K562 (cell line): ENCODE data around the gene ECI2. TPM values are rescaled to one million over a fixed set of nuclear protein-coding genes. Genes with fewer than 3 reads are reported as not detected.
A peak's percentile ranks its signal among the peaks of the same experiment; 100 is the strongest.

ENCODE experiments used
- ATAC-seq: fragments of 200-7000 bp; cut with Tn5 transposase; 3 replicates; pipeline ENCODE4 v1.9.1; 2020; ENCODE audit warnings: moderate library complexity
- BruUV-seq: library from RNA; stranded (reverse); fragments of 400-500 nt; replicated peaks from 2 replicates; lab custom pipeline; 2021; lab: Mats Ljungman, UMichigan
- CTCF ChIA-PET: fragments of 300-600 bp; formaldehyde crosslinking; extraction: SDS; loops from one replicate; lab custom pipeline; 2021; ENCODE audit warnings: low intra/inter-chr PET ratio; lab: Yijun Ruan, JAX
- POLR2A ChIA-PET: fragments of 300-600, 350-650 bp; sonication (Branson Sonifier 250); formaldehyde crosslinking; extraction: SDS; loops from one replicate; lab custom pipeline; 2021; ENCODE audit warnings: antibody characterized with exemption, inconsistent platforms; lab: Yijun Ruan, JAX
- DNase-seq, 4 experiments: peaks; one replicate each; pipeline versions ENCODE4 v3.0.0 to v3.0.0-alpha.2; 2011 to 2018; ENCODE audit warnings: low spot score in 3 of 4, mixed read lengths in 3 of 4; ENCODE audit errors: extremely low read depth in 1 of 4
- FAIRE-seq: peaks from 2 replicates; lab custom pipeline; 2011; peaks lifted over from hg19 to GRCh38; lab: Jason Lieb, UNC
- H2AFZ ChIP-seq: 2 replicates; pipeline ENCODE4 v1.6.0; 2011; ENCODE audit warnings: low read depth, low read length, control low read depth, inconsistent platforms
- H3K27ac ChIP-seq: fragments of 200-600 bp; 3 replicates; pipeline ENCODE4 v1.8.0; 2011; ENCODE audit warnings: low read depth, mild to moderate bottlenecking, control low read depth, inconsistent platforms, low read length, moderate library complexity, mixed read lengths; ENCODE audit errors: extremely low read depth
- H3K27me3 ChIP-seq, 2 experiments: fragments of 300-600 bp in 1 of 2; 2 replicates in 1 of 2; 3 replicates in 1 of 2; pipeline versions ENCODE4 v1.6.0 to v1.8.0; 2011; ENCODE audit warnings: inconsistent platforms in 2 of 2, low read length in 2 of 2, mild to moderate bottlenecking in 1 of 2, mixed read lengths in 1 of 2, moderate library complexity in 1 of 2; ENCODE audit not compliant: control insufficient read depth in 2 of 2, insufficient read depth in 2 of 2
- H3K36me3 ChIP-seq: fragments of 300-600 bp; 3 replicates; pipeline ENCODE4 v1.8.0; 2011; ENCODE audit warnings: mild to moderate bottlenecking, low read length, inconsistent platforms; ENCODE audit not compliant: control insufficient read depth, insufficient read depth
- H3K4me1 ChIP-seq, 2 experiments: fragments of 200-600 bp in 1 of 2; replicated peaks in 1 of 2; 2 replicates in 1 of 2; 3 replicates in 1 of 2; pipeline versions ENCODE4 v1.5.1 to v1.8.0; 2011; ENCODE audit warnings: inconsistent platforms in 2 of 2, low read length in 2 of 2, mild to moderate bottlenecking in 1 of 2, mixed read lengths in 1 of 2, moderate library complexity in 1 of 2; ENCODE audit not compliant: control insufficient read depth in 2 of 2, insufficient read depth in 2 of 2
- H3K4me2 ChIP-seq: 2 replicates; pipeline ENCODE4 v1.6.1; 2011; ENCODE audit warnings: low read length, control low read depth, inconsistent platforms, mixed read lengths; ENCODE audit not compliant: insufficient read depth
- H3K4me3 ChIP-seq: fragments of 200-600 bp; sonication (generic), shearing (Covaris generic); 2 replicates; pipeline ENCODE4 v1.5.1; 2016; ENCODE audit warnings: control low read depth, inconsistent platforms
- H3K79me2 ChIP-seq: fragments of 200-600 bp; 3 replicates; pipeline ENCODE4 v1.8.0; 2011; ENCODE audit warnings: low read length, inconsistent platforms; ENCODE audit not compliant: control insufficient read depth, insufficient read depth
- H3K9ac ChIP-seq, 2 experiments: 2 replicates each; pipeline versions ENCODE4 v1.6.0 to v1.6.1; 2011; ENCODE audit warnings: low read depth in 2 of 2, low read length in 2 of 2, control low read depth in 1 of 2, inconsistent platforms in 1 of 2, mild to moderate bottlenecking in 1 of 2, mixed read lengths in 1 of 2; ENCODE audit not compliant: insufficient read depth in 1 of 2
- H3K9me1 ChIP-seq: one replicate; pipeline ENCODE4 v1.6.0; 2011; ENCODE audit warnings: inconsistent platforms, mild to moderate bottlenecking, low read length, moderate library complexity; ENCODE audit not compliant: control insufficient read depth, insufficient read depth
- H3K9me3 ChIP-seq: replicated peaks from 2 replicates; pipeline ENCODE4 v1.5.1; 2011; ENCODE audit warnings: low read depth, low read length, inconsistent platforms; ENCODE audit not compliant: control insufficient read depth, insufficient read depth
- H4K20me1 ChIP-seq: replicated peaks from 2 replicates; pipeline ENCODE4 v1.6.1; 2011; ENCODE audit warnings: low read length, inconsistent platforms, mixed read lengths; ENCODE audit not compliant: control insufficient read depth, insufficient read depth
- CEBPB ChIP-seq: fragments of 450-650 bp; IDR thresholded peaks from 2 replicates; pipeline ENCODE4 v1.6.1; 2016; ENCODE audit warnings: missing genetic modification characterization, missing compliant biosample characterization
- CEBPG ChIP-seq, 3 experiments: fragments of 200-800 bp in 1 of 3; sonication (Bioruptor generic) in 1 of 3; sonication (generic) in 1 of 3; formaldehyde crosslinking in 1 of 3; IDR thresholded peaks in 2 of 3; conservative IDR thresholded peaks in 1 of 3; 2 replicates each; pipeline versions ENCODE4 v1.6.1 to v1.8.0; 2016 to 2022; ENCODE audit warnings: missing compliant biosample characterization in 2 of 3, missing genetic modification characterization in 2 of 3, mild to moderate bottlenecking in 1 of 3, missing genetic modification reagents in 1 of 3
- HNRNPK ChIP-seq: fragments of 200-400 bp; formaldehyde crosslinking; IDR thresholded peaks from one replicate; pipeline ENCODE4 v1.6.1; 2018; ENCODE audit warnings: mild to moderate bottlenecking, low read depth, low read length; ENCODE audit not compliant: poor library complexity, severe bottlenecking
- NFE2L1 ChIP-seq: fragments of 450-650 bp; IDR thresholded peaks from 2 replicates; pipeline ENCODE4 v1.6.1; 2016; ENCODE audit warnings: missing genetic modification characterization, low read depth, mild to moderate bottlenecking, missing compliant biosample characterization, moderate library complexity, borderline replicate concordance
- XRCC3 ChIP-seq: fragments of 450-650 bp; IDR thresholded peaks from 2 replicates; pipeline ENCODE4 v1.6.1; 2017; ENCODE audit warnings: mild to moderate bottlenecking, moderate library complexity
- ZNF766 ChIP-seq: fragments of 200-800 bp; sonication (Bioruptor generic); conservative IDR thresholded peaks from 2 replicates; pipeline ENCODE4 v1.6.1; 2016; ENCODE audit warnings: missing genetic modification characterization, missing compliant biosample characterization
- WGBS: fragments of 100-300 bp; shearing (Covaris generic); methylation state at CpG from one replicate; pipeline ENCODE4 v1.1.6; 2016; ENCODE audit warnings: low coverage, mixed read lengths; ENCODE audit not compliant: insufficient coverage; ENCODE audit errors: missing lambda C conversion rate; 5-methylcytosine and 5-hydroxymethylcytosine counted together
- in situ Hi-C: fragments of 300-500 bp; cut with MboI; formaldehyde crosslinking; loops from 4 replicates; pipeline ENCODE4 v1.15.0; 2018; ENCODE audit warnings: inconsistent platforms, mixed read lengths
- intact Hi-C: fragments of 100-400 bp; cut with micrococcal nuclease; formaldehyde crosslinking; loops from 2 replicates; pipeline ENCODE4 v1.14.2; 2022
- polyA plus RNA-seq, 8 experiments: library from polyadenylated mRNA; depleted of rRNA in 4 of 8; stranded (reverse) in 5 of 8; unstranded in 3 of 8; fragments of >200 nt; fragmentation: Nextera tagmentation in 2 of 8; fragmentation: Illumina TruSeq in 1 of 8; extraction: Ambion mirVana in 2 of 8; extraction: Trizol in 1 of 8; gene quantifications; 2 replicates each; pipeline versions ENCODE4 v1.2.1 to v1.2.3, GENCODE V29; 2011 to 2014; ENCODE audit warnings: inconsistent platforms in 1 of 8, missing spikeins in 1 of 8
- total RNA-seq, 7 experiments: library from RNA; depleted of rRNA in 6 of 7; stranded (reverse); fragments of >200 nt in 6 of 7; fragmentation: Illumina TruSeq in 2 of 7; extraction: Trizol in 2 of 7; gene quantifications; 2 replicates each; pipeline versions ENCODE4 v1.2.1 to v1.2.3, GENCODE V29; 2011 to 2021; ENCODE audit warnings: low replicate concordance in 1 of 7
- TF ChIP-seq, protein P1 (sequence below): fragments of 450-650 bp; conservative IDR thresholded peaks from 2 replicates; pipeline ENCODE4 v1.6.1; 2016; ENCODE audit warnings: missing genetic modification characterization, low read depth, mild to moderate bottlenecking, control low read depth, missing compliant biosample characterization

ECI2 gene
- total and polyA plus RNA-seq, 9 of the 15 experiments (the other 6 are each of a cell fraction or from before 2014, with no cell fraction given) = 80.7 to 377 (median 142) TPM

DNA sequence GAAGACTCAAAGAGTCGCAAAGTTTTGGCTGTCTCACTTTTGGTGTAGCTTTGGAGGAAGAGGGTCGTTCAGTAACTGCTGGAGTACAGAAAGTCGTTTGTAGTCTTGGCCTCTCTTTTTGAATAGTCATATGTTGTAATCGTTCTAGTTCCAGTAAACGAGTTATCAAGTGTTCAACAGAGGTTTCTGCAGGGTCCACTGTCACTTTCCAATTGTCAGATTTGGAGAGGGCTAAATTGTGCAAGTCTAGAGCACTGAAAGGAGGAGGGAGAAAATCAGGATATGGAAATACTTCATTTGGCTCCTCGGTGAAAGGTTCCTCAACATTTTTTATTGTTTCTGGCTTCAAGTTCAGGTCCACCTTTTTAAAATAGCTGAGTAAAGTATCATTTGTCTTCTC lies 66.2 kb downstream of the ECI2 start:
- in situ Hi-C loops = no loop called here

More for the DNA sequence above, 66.2 kb downstream of the ECI2 start:
- BruUV-seq = no TSS peak
- peaks cover 14% of the 10 kb centered on the region; the same call in 2 of the 3 replicates for H3K36me3 ChIP-seq
- H3K9me3 ChIP-seq = no peaks in the 10 kb centered on the region
- TF ChIP-seq, protein P1, sequence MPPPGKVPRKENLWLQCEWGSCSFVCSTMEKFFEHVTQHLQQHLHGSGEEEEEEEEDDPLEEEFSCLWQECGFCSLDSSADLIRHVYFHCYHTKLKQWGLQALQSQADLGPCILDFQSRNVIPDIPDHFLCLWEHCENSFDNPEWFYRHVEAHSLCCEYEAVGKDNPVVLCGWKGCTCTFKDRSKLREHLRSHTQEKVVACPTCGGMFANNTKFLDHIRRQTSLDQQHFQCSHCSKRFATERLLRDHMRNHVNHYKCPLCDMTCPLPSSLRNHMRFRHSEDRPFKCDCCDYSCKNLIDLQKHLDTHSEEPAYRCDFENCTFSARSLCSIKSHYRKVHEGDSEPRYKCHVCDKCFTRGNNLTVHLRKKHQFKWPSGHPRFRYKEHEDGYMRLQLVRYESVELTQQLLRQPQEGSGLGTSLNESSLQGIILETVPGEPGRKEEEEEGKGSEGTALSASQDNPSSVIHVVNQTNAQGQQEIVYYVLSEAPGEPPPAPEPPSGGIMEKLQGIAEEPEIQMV = no peak
- TF ChIP-seq ZNF766 (CRISPR knock-in tag) (peak; percentile 61; the same call in 1 of the 2 replicates), XRCC3 (no peak), NFE2L1 (no peak), HNRNPK (no peak), CEBPB (tag) (peak; percentile 63), CEBPG (CRISPR knock-in tag; IDR thresholded peaks at IDR 0.05) (no peak), CEBPG (tag; conservative IDR thresholded peaks at IDR 0.05 in 1 of 2, IDR thresholded peaks at IDR 0.05 in 1 of 2) (0 out of 4 replicates have a peak, but pooled peaks of 1 of the 2 experiments have one; percentile 12)
- H3K4me1 ChIP-seq = peaks cover 0 to 2% of the 10 kb centered on the region in 2 experiments; a peak in 1 of 5 replicates
- DNase-seq (peak in 1 of 4 experiments; percentile 17), ATAC-seq (no peak; the same call in 2 of the 3 replicates), FAIRE-seq (no peak)
- intact Hi-C loops = no loop called here
- H3K27me3 ChIP-seq = no peaks in the 10 kb centered on the region
- H2AFZ ChIP-seq = no peak overlapping the region
- ChIA-PET CTCF (no interaction called here), POLR2A (interaction anchor here (1.2 to 1.3 kb wide), 2 partner anchors 16 to 17 kb away, joined by 3 to 4 read pairs; no protein-coding TSS in a partner anchor)
- H3K9ac ChIP-seq = no peak overlapping the region
- WGBS = 1% methylated on average over 6 of the region's 6 CpGs
- no peaks in the 10 kb centered on the region for H3K79me2 ChIP-seq
- H3K4me2 ChIP-seq = no peak overlapping the region
- H3K4me3 ChIP-seq = no peak overlapping the region
- H3K27ac ChIP-seq = no peak overlapping the region
- H4K20me1 ChIP-seq = no peaks in the 10 kb centered on the region
- H3K9me1 ChIP-seq = no peaks in the 10 kb centered on the region
